NB4 (cell line): ENCODE measurements around the gene KCNS1.

Source experiments
- DNase-seq: peaks from one replicate; pipeline ENCODE4 v3.0.0; 2010; ENCODE audit warnings: low read depth
- H3K4me3 ChIP-seq: one replicate; pipeline ENCODE4 v1.5.1; 2011; ENCODE audit warnings: mild to moderate bottlenecking, low read depth, low read length, moderate library complexity
- CTCF ChIP-seq: IDR thresholded peaks from one replicate; pipeline ENCODE4 v1.5.1; 2012; ENCODE audit warnings: low read depth, low read length
- MAX ChIP-seq: IDR thresholded peaks from 2 replicates; pipeline ENCODE4 v1.6.1; 2011; ENCODE audit warnings: low read depth, low read length
- MYC ChIP-seq: IDR thresholded peaks from 2 replicates; pipeline ENCODE4 v1.6.1; 2011; ENCODE audit warnings: low read depth, low read length
- POLR2A ChIP-seq: IDR thresholded peaks from 2 replicates; pipeline ENCODE4 v1.6.1; 2011; ENCODE audit warnings: mild to moderate bottlenecking; ENCODE audit not compliant: insufficient read length; ENCODE audit errors: extremely low read depth

KCNS1 gene

GRCh38 chr20:45085289-45085688 lies 15.6 kb downstream of the KCNS1 start:
- DNase-seq = no peak
- TF ChIP-seq POLR2A (no peak), MYC (no peak), CTCF (no peak), MAX (no peak)
- no peak overlapping the region for H3K4me3 ChIP-seq

GRCh38 chr20:45083127-45083526 lies 17.8 kb downstream of the KCNS1 start:
- TF ChIP-seq MAX (no peak), MYC (no peak), POLR2A (no peak), CTCF (no peak)

DNA sequence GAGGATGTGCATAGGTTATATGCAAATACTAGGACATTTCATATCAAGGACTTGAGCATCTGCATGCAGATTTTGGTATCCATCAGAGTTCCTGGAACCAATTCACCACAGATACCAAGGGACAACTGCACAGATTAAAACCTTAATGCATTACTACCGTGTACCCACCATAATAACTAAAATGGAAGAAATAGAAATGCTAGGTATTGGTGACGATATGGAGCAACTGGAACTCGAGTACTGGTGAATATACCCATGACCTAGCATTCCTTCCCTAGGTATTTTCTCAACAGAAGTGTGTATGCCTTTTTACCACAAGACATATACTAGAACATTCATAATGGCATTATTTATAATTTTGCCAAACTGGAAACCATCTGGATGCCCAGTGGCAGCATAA lies 18.5 kb downstream of the KCNS1 start:
- H3K4me3 ChIP-seq = no peak overlapping the region
- no peak for DNase-seq
- no peak for TF ChIP-seq POLR2A
- TF ChIP-seq MAX = no peak
- TF ChIP-seq MYC = no peak
- no peak for TF ChIP-seq CTCF

More at GRCh38 chr20:45083127-45083526, 17.8 kb downstream of the KCNS1 start:
- H3K4me3 ChIP-seq = no peak overlapping the region
- DNase-seq = no peak

- H3K4me3 ChIP-seq = no peak overlapping the region
- TF ChIP-seq POLR2A = no peak
- peak; percentile 57 for TF ChIP-seq CTCF
- DNase-seq = peak; percentile 40
Observed at GRCh38 chr20:45080867-45081624, 19.9 kb downstream of the KCNS1 start.

DNA sequence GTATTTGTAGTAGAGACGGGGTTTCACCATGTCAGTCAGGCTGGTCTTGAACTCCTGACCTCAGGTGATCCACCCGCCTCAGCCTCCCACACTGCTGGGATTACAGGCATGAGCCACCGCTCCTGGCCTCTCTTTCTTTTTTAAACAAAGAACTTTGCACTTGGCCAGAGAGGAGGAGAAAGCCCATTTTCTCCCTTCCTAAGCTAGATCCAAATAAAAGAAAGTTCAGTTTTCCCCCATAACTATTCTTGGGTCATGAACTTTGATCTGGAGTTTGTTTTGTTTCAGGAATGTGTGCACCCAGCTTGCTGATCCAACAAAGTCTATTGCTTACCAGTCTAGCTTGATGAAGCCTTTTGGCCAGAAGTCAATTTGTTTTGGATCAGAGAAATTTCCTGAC lies 23.4 kb downstream of the KCNS1 start:
- H3K4me3 ChIP-seq = no peak overlapping the region
- TF ChIP-seq MAX (no peak), MYC (no peak), CTCF (no peak), POLR2A (no peak)
- DNase-seq = no peak

- TF ChIP-seq MAX = no peak
- TF ChIP-seq POLR2A = no peak
- DNase-seq = no peak
- H3K4me3 ChIP-seq = no peak overlapping the region
Observed at GRCh38 chr20:45073221-45073620, 27.7 kb downstream of the KCNS1 start.
